ENCODE results near the gene MYO10.
"Not testable (repeated sequence)": the region's sequence is repeated elsewhere in the genome, so short reads cannot be mapped to it uniquely, and the experiment has no call there.

Gene MYO10

GRCh38 chr5:16740066-16740810 is 195.8 kb downstream of the MYO10 start:
- no peak for DNase-seq (ENCODE audit: low read depth)

- DNase-seq (ENCODE audit: low read depth) = not testable (repeated sequence)
Measured at GRCh38 chr5:16738393-16738792, 197.7 kb downstream of the MYO10 start.

GRCh38 chr5:16737620-16738364 is 198.3 kb downstream of the MYO10 start:
- DNase-seq (ENCODE audit: low read depth) = no peak

- no peak for DNase-seq (ENCODE audit: low read depth)
Measured at GRCh38 chr5:16737209-16737608, 198.9 kb downstream of the MYO10 start.

GRCh38 chr5:16736158-16736995 is 199.7 kb downstream of the MYO10 start:
- DNase-seq (ENCODE audit: low read depth) = no peak

GRCh38 chr5:16735101-16736060 is 200.7 kb downstream of the MYO10 start:
- no peak for DNase-seq (ENCODE audit: low read depth)

GRCh38 chr5:16733331-16734006 is 202.6 kb downstream of the MYO10 start:
- no peak for DNase-seq (ENCODE audit: low read depth)

GRCh38 chr5:16732356-16732755 is 203.7 kb downstream of the MYO10 start:
- no peak for DNase-seq (ENCODE audit: low read depth)

- DNase-seq (ENCODE audit: low read depth) = no peak
Measured at GRCh38 chr5:16727755-16728325, 208.2 kb downstream of the MYO10 start.

GRCh38 chr5:16726538-16726946 is 209.5 kb downstream of the MYO10 start:
- DNase-seq (ENCODE audit: low read depth) = no peak

- DNase-seq (ENCODE audit: low read depth) = no peak
Measured at GRCh38 chr5:16725575-16725974, 210.5 kb downstream of the MYO10 start.

GRCh38 chr5:16723821-16724220 is 212.3 kb downstream of the MYO10 start:
- no peak for DNase-seq (ENCODE audit: low read depth)

GRCh38 chr5:16722097-16722495 is 214.0 kb downstream of the MYO10 start:
- DNase-seq (ENCODE audit: low read depth) = no peak

GRCh38 chr5:16721151-16722096 is 214.7 kb downstream of the MYO10 start:
- no peak for DNase-seq (ENCODE audit: low read depth)

- DNase-seq (ENCODE audit: low read depth) = not testable (repeated sequence)
Measured at GRCh38 chr5:16718036-16718435, 218.1 kb downstream of the MYO10 start.

GRCh38 chr5:16713386-16713928 is 222.6 kb downstream of the MYO10 start:
- DNase-seq (ENCODE audit: low read depth) = no peak

- no peak for DNase-seq (ENCODE audit: low read depth)
Measured at GRCh38 chr5:16712620-16713019, 223.5 kb downstream of the MYO10 start.

- DNase-seq (ENCODE audit: low read depth) = no peak
Measured at GRCh38 chr5:16712178-16712577, 223.9 kb downstream of the MYO10 start.

Data from activated T-cell treated with anti-CD3 and anti-CD28 coated beads for 48 hours (primary cell).